Measurements from ENCODE around the gene PIGM. TPM values are rescaled to one million over a fixed set of nuclear protein-coding genes. Genes with fewer than 3 reads are reported as not detected.

PIGM gene
- total and polyA plus RNA-seq, 2 of the 13 experiments (the other 11 are each of a cell fraction or from before 2014, with no cell fraction given) = 3.4 to 4.6 TPM

- TF ChIP-seq ZNF276 (CRISPR knock-in tag; IDR thresholded peaks at IDR 0.05; ENCODE audit: low read depth) = no peak
- TF ChIP-seq BORCS8-MEF2B (CRISPR knock-in tag; IDR thresholded peaks at IDR 0.05) = no peak
- TF ChIP-seq TAF1 (CRISPR knock-in tag; IDR thresholded peaks at IDR 0.05) = no peak
- TF ChIP-seq NFKBIZ (CRISPR knock-in tag; IDR thresholded peaks at IDR 0.05) = no peak
- no peak for TF ChIP-seq ZBTB39 (CRISPR knock-in tag; IDR thresholded peaks at IDR 0.05)
- TF ChIP-seq HES4 (CRISPR knock-in tag; IDR thresholded peaks at IDR 0.05; ENCODE audit: borderline replicate concordance) = no peak
- no peak for TF ChIP-seq SIX1 (CRISPR knock-in tag; IDR thresholded peaks at IDR 0.05; ENCODE audit: borderline replicate concordance)
- no peak for TF ChIP-seq MAFF (IDR thresholded peaks at IDR 0.05; ENCODE audit: low read depth, low read length)
- no peak for TF ChIP-seq POLR2AphosphoS5 (IDR thresholded peaks at IDR 0.05; ENCODE audit: low read depth, low read length)
- TF ChIP-seq ZFAT (CRISPR knock-in tag; conservative IDR thresholded peaks at IDR 0.05) = no peak
- no peak for TF ChIP-seq ETV5 (CRISPR knock-in tag; IDR thresholded peaks at IDR 0.05; ENCODE audit: borderline replicate concordance)
These were observed 17.3 kb upstream of the PIGM start (continued) for GRCh38 chr1:160049101-160049500.
